ENCODE data around the gene PLCB1. TPM values are rescaled to one million over a fixed set of nuclear protein-coding genes. Genes with fewer than 3 reads are reported as not detected.

The PLCB1 gene
- total and polyA plus RNA-seq, 2 donors (not counting 3 experiments of a cell fraction or from before 2014, with no cell fraction given) = 10.2 to 53.4 TPM

DNA sequence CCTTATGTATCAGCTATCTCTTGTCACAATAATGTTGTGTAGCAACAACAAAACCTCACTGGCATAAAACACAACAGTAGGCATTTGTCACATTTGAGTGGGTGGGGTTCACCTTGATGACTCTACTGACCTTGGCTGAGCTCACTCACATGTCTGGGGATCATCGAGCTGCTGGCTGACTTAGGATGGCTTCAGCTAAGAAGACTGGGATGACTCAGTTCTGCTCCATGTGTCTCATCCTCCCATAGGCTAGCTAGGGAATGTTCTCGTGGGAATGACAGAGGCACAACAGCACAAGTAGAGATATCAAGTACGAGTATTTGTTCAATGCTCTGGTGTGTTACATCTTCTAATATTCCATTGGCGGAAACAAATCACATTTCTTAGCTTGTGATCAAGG is 167.9 kb downstream of the PLCB1 start:
- no peak overlapping the region for H3K9ac ChIP-seq (replicated peaks; ENCODE audit: extremely low read depth, insufficient read depth, low read length)
- H3K4me3 ChIP-seq (replicated peaks in 1 of 3; ENCODE audit: insufficient read depth in 1 of 3, low read depth in 1 of 3, low read length in 3 of 3) = no peak overlapping the region
- intact Hi-C loops (cut with micrococcal nuclease) (no loop called here), dilution Hi-C loops (cut with MboI; ENCODE audit: extremely low pct_ligation_motif_present, low sequenced_read_pairs) (no loop called here)
- TF ChIP-seq MYC (IDR thresholded peaks at IDR 0.05; ENCODE audit: low read depth, low read length) (no peak), GATA2 (IDR thresholded peaks at IDR 0.05; ENCODE audit: insufficient read depth, insufficient read length, low read depth, low read length) (no peak), FOS (IDR thresholded peaks at IDR 0.05; ENCODE audit: borderline replicate concordance, insufficient read depth, low read length) (no peak), JUN (IDR thresholded peaks at IDR 0.05; ENCODE audit: borderline replicate concordance, insufficient read depth, insufficient read length, low read depth) (no peak), POLR2A (IDR thresholded peaks at IDR 0.05; ENCODE audit: low read depth, low read length) (no peak), POLR2AphosphoS5 (IDR thresholded peaks at IDR 0.05; ENCODE audit: insufficient read depth, low read depth, low read length) (no peak), EZH2 (IDR thresholded peaks at IDR 0.05; ENCODE audit: borderline replicate concordance, low read depth, low read length, severe bottlenecking) (no peak)
- TF ChIP-seq, protein P1, sequence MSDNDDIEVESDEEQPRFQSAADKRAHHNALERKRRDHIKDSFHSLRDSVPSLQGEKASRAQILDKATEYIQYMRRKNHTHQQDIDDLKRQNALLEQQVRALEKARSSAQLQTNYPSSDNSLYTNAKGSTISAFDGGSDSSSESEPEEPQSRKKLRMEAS (IDR thresholded peaks at IDR 0.05; ENCODE audit: insufficient read depth, insufficient read length) = no peak
- TF ChIP-seq, protein P2, sequence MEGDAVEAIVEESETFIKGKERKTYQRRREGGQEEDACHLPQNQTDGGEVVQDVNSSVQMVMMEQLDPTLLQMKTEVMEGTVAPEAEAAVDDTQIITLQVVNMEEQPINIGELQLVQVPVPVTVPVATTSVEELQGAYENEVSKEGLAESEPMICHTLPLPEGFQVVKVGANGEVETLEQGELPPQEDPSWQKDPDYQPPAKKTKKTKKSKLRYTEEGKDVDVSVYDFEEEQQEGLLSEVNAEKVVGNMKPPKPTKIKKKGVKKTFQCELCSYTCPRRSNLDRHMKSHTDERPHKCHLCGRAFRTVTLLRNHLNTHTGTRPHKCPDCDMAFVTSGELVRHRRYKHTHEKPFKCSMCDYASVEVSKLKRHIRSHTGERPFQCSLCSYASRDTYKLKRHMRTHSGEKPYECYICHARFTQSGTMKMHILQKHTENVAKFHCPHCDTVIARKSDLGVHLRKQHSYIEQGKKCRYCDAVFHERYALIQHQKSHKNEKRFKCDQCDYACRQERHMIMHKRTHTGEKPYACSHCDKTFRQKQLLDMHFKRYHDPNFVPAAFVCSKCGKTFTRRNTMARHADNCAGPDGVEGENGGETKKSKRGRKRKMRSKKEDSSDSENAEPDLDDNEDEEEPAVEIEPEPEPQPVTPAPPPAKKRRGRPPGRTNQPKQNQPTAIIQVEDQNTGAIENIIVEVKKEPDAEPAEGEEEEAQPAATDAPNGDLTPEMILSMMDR (IDR thresholded peaks at IDR 0.05; ENCODE audit: extremely low read depth in 1 of 2, insufficient read depth in 1 of 2, low read depth in 1 of 2, low read length in 2 of 2) = no peak
- H3K4me2 ChIP-seq (ENCODE audit: insufficient read depth, low read length) = no peak overlapping the region
- DNase-seq (ENCODE audit: low read depth, low spot score) = no peak
- BruUV-seq (replicated peaks) = no TSS peak
- H4K20me1 ChIP-seq (replicated peaks; ENCODE audit: control insufficient read depth, extremely low read depth, insufficient read depth, low read length) = no peaks in the 10 kb centered on the region
- H3K9me1 ChIP-seq (replicated peaks; ENCODE audit: control insufficient read depth, extremely low read depth, insufficient read depth, low read length) = no peaks in the 10 kb centered on the region
- FAIRE-seq = no peak
- H3K36me3 ChIP-seq (ENCODE audit: control insufficient read depth in 2 of 2, extremely low read depth in 1 of 2, insufficient read depth in 2 of 2, low read length in 2 of 2) = no peaks in the 10 kb centered on the region
- H3K79me2 ChIP-seq (ENCODE audit: control insufficient read depth, insufficient read depth, low read length) = no peaks in the 10 kb centered on the region
- no peak overlapping the region for H3K27ac ChIP-seq (ENCODE audit: insufficient read depth, low read depth, low read length)
- ChIA-PET CTCF (interaction anchor here (0.7 to 2.3 kb wide), 3 partner anchors 10 to 422 kb away, joined by 3 to 5 read pairs (median 5); no protein-coding TSS in a partner anchor), POLR2A (no interaction called here)
- H3K27me3 ChIP-seq (ENCODE audit: control insufficient read depth in 2 of 2, insufficient read depth in 2 of 2, low read length in 2 of 2) = no peaks in the 10 kb centered on the region
- H3K9me3 ChIP-seq (replicated peaks; ENCODE audit: control insufficient read depth, insufficient read depth, low read length) = no peaks in the 10 kb centered on the region
- H3K4me1 ChIP-seq (ENCODE audit: control insufficient read depth, extremely low read depth, insufficient read depth, low read length) = no peaks in the 10 kb centered on the region
- H2AFZ ChIP-seq (ENCODE audit: low read depth, low read length) = no peak overlapping the region
